GM18909 (cell line): Measurements from ENCODE around the gene TRIM31.

ENCODE experiments used
- ATAC-seq: cut with Tn5 transposase; IDR thresholded peaks from one replicate; pipeline ENCODE4 v1.9.1; 2021; ENCODE audit warnings: mild to moderate bottlenecking; ENCODE audit not compliant: unreplicated experiment, poor library complexity

The TRIM31 gene

GRCh38 chr6:30061858-30062458 is 50.9 kb downstream of the TRIM31 start:
- no peak for ATAC-seq

- peak; percentile 85 for ATAC-seq
Observed at GRCh38 chr6:30061092-30061857, 51.6 kb downstream of the TRIM31 start, which contains the start of gene POLR1H. Gene POLR1H, plus strand, starts transcription at chr6:30061265. Its CDS starts 260 bp downstream, at chr6:30061525.

GRCh38 chr6:30060606-30061091 is 52.2 kb downstream of the TRIM31 start:
- peak; percentile 3 for ATAC-seq

DNA sequence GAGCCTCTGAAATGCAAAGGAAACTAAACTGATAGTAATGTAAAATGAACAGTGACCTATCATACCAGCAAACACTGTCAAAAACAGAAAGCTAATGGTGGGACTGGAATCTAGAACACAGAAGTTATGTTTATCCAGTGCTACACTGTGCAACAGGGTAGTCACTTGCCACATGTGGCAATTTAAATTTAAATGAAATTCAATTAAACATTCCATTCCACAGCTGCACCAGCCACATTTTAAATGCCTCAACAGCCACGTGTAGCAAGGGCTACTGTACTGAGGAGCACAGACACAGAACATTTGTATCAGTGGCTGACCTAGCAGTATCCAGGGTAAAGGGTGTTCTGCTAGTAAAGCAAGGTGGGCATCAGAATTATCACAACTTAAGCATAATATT is 57.4 kb downstream of the TRIM31 start:
- no peak for ATAC-seq

GRCh38 chr6:30053682-30054081 is 59.2 kb downstream of the TRIM31 start:
- ATAC-seq, result no peak
